Suprapubic skin (tissue), 4 donors: ENCODE data around the gene DZIP1. TPM values are rescaled to one million over a fixed set of nuclear protein-coding genes. Genes with fewer than 3 reads are reported as not detected.

Source experiments
- DNase-seq, 2 donors: peaks; one replicate each; pipeline ENCODE4 v3.0.0-alpha.2; 2019; ENCODE audit warnings: low spot score in 2 of 2
- H3K27ac ChIP-seq: fragments of 200-600 bp; sonication (generic); one replicate; pipeline ENCODE4 v1.5.1; 2019
- H3K27me3 ChIP-seq: fragments of 200-600 bp; sonication (generic); one replicate; pipeline ENCODE4 v1.5.1; 2019
- H3K36me3 ChIP-seq: fragments of 200-600 bp; sonication (generic); one replicate; pipeline ENCODE4 v1.5.1; 2019
- H3K4me1 ChIP-seq: fragments of 200-600 bp; sonication (generic); one replicate; pipeline ENCODE4 v1.5.1; 2019
- H3K4me3 ChIP-seq: fragments of 200-600 bp; sonication (generic); one replicate; pipeline ENCODE4 v1.5.1; 2019; ENCODE audit warnings: mild to moderate bottlenecking
- H3K9me3 ChIP-seq: fragments of 200-600 bp; sonication (generic); one replicate; pipeline ENCODE4 v1.5.1; 2019
- EP300 ChIP-seq: sonication (generic); formaldehyde crosslinking; IDR thresholded peaks from one replicate; pipeline ENCODE4 v1.6.1; 2017; ENCODE audit warnings: antibody characterized with exemption
- POLR2A ChIP-seq, 2 donors: fragments of 450-650 bp; IDR thresholded peaks; one replicate each; pipeline ENCODE4 v1.6.1; 2017; ENCODE audit warnings: antibody characterized with exemption in 2 of 2, mild to moderate bottlenecking in 2 of 2, moderate library complexity in 2 of 2
- POLR2AphosphoS5 ChIP-seq, 3 donors: sonication (generic); formaldehyde crosslinking; IDR thresholded peaks; one replicate each; pipeline ENCODE4 v1.6.1; 2017; ENCODE audit warnings: antibody characterized with exemption in 3 of 3
- WGBS: methylation state at CpG from one replicate; pipeline ENCODE4 v1.1.5; 2018; 5-methylcytosine and 5-hydroxymethylcytosine counted together
- total RNA-seq, 4 donors: library from RNA; depleted of rRNA; stranded (reverse); fragments of >200 nt; gene quantifications; one replicate each; pipeline ENCODE4 v1.1.0, GENCODE V29; 2016
- TF ChIP-seq, protein P1 (sequence below), 2 donors: fragments of 200-600 bp in 1 of 2; fragments of 450-650 bp in 1 of 2; sonication (generic) in 1 of 2; IDR thresholded peaks; one replicate each; pipeline ENCODE4 v1.5.1; 2016 to 2019; ENCODE audit warnings: antibody characterized with exemption in 2 of 2, mild to moderate bottlenecking in 1 of 2, moderate library complexity in 1 of 2

DZIP1 gene
- total RNA-seq, 4 donors from 2014 or later: 1.5 to 4.8 (median 3.4) TPM

DNA sequence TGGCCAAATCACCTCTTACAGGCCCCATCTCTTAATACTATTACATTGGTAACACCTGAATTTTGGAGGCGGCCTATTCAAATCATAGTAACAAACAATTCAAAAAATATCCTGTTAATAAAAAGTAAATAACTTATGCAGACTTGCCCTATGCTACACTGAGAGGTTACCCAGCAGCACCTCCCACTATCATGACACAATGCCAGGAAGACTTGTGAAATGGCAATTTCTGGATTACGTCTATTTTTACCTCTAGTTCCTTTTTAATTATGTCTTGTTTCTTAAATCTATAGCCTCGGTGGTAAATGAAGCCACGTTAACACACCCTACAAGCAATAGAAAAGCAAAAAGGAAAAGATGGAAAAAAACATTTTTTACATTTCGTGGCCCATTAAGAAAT lies 6.2 kb upstream of the DZIP1 start:
- Histone ChIP-seq H3K27ac (no peak overlapping the region), H3K36me3 (no peaks in the 10 kb centered on the region), H3K4me3 (no peak overlapping the region), H3K27me3 (no peaks in the 10 kb centered on the region), H3K9me3 (no peaks in the 10 kb centered on the region), H3K4me1 (no peaks in the 10 kb centered on the region)
- 80% methylated on average over 5 of the region's 5 CpGs for WGBS
- TF ChIP-seq EP300 (no peak), POLR2AphosphoS5 (IDR thresholded peaks at IDR 0.05) (no peak), POLR2A (IDR thresholded peaks at IDR 0.05) (no peak)
- TF ChIP-seq, protein P1, sequence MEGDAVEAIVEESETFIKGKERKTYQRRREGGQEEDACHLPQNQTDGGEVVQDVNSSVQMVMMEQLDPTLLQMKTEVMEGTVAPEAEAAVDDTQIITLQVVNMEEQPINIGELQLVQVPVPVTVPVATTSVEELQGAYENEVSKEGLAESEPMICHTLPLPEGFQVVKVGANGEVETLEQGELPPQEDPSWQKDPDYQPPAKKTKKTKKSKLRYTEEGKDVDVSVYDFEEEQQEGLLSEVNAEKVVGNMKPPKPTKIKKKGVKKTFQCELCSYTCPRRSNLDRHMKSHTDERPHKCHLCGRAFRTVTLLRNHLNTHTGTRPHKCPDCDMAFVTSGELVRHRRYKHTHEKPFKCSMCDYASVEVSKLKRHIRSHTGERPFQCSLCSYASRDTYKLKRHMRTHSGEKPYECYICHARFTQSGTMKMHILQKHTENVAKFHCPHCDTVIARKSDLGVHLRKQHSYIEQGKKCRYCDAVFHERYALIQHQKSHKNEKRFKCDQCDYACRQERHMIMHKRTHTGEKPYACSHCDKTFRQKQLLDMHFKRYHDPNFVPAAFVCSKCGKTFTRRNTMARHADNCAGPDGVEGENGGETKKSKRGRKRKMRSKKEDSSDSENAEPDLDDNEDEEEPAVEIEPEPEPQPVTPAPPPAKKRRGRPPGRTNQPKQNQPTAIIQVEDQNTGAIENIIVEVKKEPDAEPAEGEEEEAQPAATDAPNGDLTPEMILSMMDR (IDR thresholded peaks at IDR 0.05): no peak
- DNase-seq: no peak

DNA sequence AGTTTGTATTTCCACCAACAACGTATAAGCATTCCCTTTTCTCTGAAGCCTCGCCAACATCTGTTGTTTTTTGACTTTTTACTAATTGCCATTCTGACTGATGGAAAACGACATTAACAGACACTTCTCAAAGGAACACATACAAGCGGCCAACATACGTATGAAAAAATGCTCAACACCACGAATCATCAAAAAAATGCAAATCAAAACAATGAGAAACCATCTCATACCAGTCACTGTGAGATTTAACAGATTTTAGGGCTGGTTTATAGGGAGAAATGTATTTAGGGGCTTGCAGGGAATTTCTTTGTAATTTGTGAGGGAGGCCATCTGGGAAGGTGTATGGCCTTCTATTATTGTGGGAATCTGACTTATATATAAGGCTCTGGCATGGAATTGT lies 2.8 kb upstream of the DZIP1 start:
- 58% methylated on average over 6 of the region's 6 CpGs for WGBS
- TF ChIP-seq, protein P1 (IDR thresholded peaks at IDR 0.05): no peak
- Histone ChIP-seq H3K27me3 (peaks cover 21% of the 10 kb centered on the region), H3K4me3 (no peak overlapping the region), H3K27ac (no peak overlapping the region), H3K36me3 (no peaks in the 10 kb centered on the region), H3K9me3 (no peaks in the 10 kb centered on the region), H3K4me1 (peaks cover 19% of the 10 kb centered on the region)
- DNase-seq: no peak

DNA sequence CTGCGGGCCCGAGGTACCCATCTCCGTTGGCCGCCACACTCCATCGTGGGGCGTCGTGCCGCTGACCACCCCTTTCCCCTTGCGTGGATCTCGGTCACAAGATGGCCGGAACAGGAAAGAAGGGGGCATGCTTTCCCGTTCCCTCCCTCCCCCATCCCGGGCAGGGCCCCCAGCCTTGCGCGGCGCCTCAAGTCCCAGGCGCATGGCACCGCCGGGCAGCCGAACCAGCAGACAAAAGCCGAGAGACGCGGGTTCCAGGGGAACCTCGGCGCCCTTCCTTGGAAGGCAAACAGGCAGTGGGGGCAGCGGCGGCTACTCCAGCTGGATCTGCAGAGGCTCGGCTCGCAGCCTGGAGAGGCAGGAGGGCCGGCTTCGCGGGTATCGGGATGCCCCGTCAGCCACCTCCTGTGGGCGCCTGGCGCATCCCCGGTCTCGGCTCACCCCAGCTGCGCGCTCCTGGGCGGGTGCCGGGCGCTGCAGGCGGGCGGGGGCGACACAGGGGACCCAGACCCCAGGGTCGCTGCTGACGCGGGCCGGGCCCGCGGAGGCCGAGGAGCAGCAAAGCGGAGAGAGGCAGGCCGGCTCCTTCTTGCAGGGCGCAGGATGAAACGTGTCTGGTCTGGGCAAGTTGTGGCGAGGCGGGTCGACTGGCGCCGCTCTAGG lies 439 bp downstream of the DZIP1 start:
- Histone ChIP-seq H3K27ac (peak overlapping the region; percentile 28), H3K4me3 (peak overlapping the region; percentile 59), H3K27me3 (peaks cover 33% of the 10 kb centered on the region), H3K4me1 (peaks cover 29% of the 10 kb centered on the region), H3K9me3 (no peaks in the 10 kb centered on the region), H3K36me3 (no peaks in the 10 kb centered on the region)
- TF ChIP-seq EP300: no peak
- TF ChIP-seq, protein P1 (IDR thresholded peaks at IDR 0.05): no peak
- no peak for TF ChIP-seq POLR2A (IDR thresholded peaks at IDR 0.05)
- TF ChIP-seq POLR2AphosphoS5 (IDR thresholded peaks at IDR 0.05): no peak
- peak in 1 of 2 donors; percentile 63 for DNase-seq
- no CpG with 5 or more reads among the region's 62 CpGs for WGBS

DNA sequence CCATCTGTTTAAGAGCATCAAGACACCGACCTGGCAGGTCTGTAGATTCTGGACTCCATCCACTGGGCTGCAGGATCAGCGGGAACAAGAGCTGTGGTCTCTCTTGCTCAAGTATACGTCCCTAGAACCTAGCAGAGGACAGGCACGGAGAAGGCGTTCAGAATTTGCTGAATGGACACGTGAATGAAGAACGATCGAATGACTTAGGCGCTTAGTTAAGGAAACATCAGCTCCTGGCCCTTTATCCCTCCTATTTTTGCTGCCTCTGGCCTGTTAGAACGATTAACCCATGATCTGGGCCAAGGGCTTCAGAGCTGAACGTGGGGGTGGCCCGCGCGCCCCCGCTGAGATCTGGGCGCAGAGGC lies 953 bp downstream of the DZIP1 start:
- Histone ChIP-seq H3K27ac (peak overlapping the region; percentile 28), H3K4me3 (peak overlapping the region; percentile 59), H3K4me1 (peaks cover 29% of the 10 kb centered on the region), H3K27me3 (peaks cover 33% of the 10 kb centered on the region), H3K36me3 (no peaks in the 10 kb centered on the region), H3K9me3 (no peaks in the 10 kb centered on the region)
- WGBS: 17% methylated on average over 14 of the region's 16 CpGs
- no peak for DNase-seq
- TF ChIP-seq EP300: no peak
- no peak for TF ChIP-seq POLR2A (IDR thresholded peaks at IDR 0.05)

DNA sequence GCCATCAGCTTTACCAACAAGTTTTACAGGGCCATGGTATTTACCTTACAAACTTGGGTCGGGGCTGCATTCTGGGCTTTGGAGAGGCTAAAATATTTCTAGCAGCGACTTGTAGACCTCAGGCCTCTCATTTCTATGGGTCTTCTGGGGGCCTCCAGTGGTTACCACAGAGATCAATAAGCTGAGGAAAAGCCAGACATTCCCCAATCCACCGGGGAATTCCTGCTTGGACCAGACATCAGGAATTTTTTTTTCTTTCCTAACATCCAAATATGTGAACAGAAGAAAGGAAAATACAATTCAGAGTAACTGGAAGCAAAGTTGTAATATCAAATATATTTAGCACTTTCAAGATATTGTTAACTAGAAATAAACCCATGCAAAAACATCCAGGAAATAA lies 1.5 kb downstream of the DZIP1 start:
- H3K27me3 ChIP-seq: peaks cover 33% of the 10 kb centered on the region
- no peak for TF ChIP-seq POLR2A (IDR thresholded peaks at IDR 0.05)
- TF ChIP-seq, protein P1 (IDR thresholded peaks at IDR 0.05): no peak
- TF ChIP-seq EP300: no peak
- TF ChIP-seq POLR2AphosphoS5 (IDR thresholded peaks at IDR 0.05): no peak
- 66% methylated on average over 3 of the region's 3 CpGs for whole genome bisulfite sequencing
- no peaks in the 10 kb centered on the region for H3K36me3 ChIP-seq
- DNase-seq: no peak
- peaks cover 29% of the 10 kb centered on the region for H3K4me1 ChIP-seq
- no peak overlapping the region for H3K27ac ChIP-seq
- no peaks in the 10 kb centered on the region for H3K9me3 ChIP-seq
- H3K4me3 ChIP-seq: no peak overlapping the region
